Keratinocyte (primary cell): ENCODE measurements around the gene CD74. TPM values are rescaled to one million over a fixed set of nuclear protein-coding genes. Genes with fewer than 3 reads are reported as not detected.
A peak's percentile ranks its signal among the peaks of the same experiment; 100 is the strongest.

Experiments
- DNase-seq: peaks from one replicate; pipeline ENCODE4 v3.0.0-alpha.2; 2011; ENCODE audit warnings: low read depth, missing footprints, low spot score
- FAIRE-seq: peaks from 2 replicates; lab custom pipeline; 2011; peaks lifted over from hg19 to GRCh38; lab: Jason Lieb, UNC
- H2AFZ ChIP-seq: 2 replicates; pipeline ENCODE4 v1.6.0; 2012; ENCODE audit warnings: low read length, control low read depth, inconsistent platforms; ENCODE audit not compliant: control insufficient read depth
- H3K27ac ChIP-seq: 2 replicates; pipeline ENCODE4 v1.5.1; 2011; ENCODE audit warnings: low read length; ENCODE audit not compliant: control insufficient read depth, insufficient read depth
- H3K27me3 ChIP-seq: 3 replicates; pipeline ENCODE4 v1.6.0; 2011; ENCODE audit warnings: low read length; ENCODE audit not compliant: control insufficient read depth, insufficient read depth; ENCODE audit errors: extremely low read depth
- H3K36me3 ChIP-seq, 2 experiments: 2 replicates in 1 of 2; 3 replicates in 1 of 2; pipeline ENCODE4 v1.5.1; 2011; ENCODE audit warnings: low read length in 2 of 2, mild to moderate bottlenecking in 1 of 2; ENCODE audit not compliant: control insufficient read depth in 2 of 2, insufficient read depth in 2 of 2; ENCODE audit errors: extremely low read depth in 1 of 2
- H3K4me1 ChIP-seq: 3 replicates; pipeline ENCODE4 v1.5.1; 2011; ENCODE audit warnings: low read length; ENCODE audit not compliant: control insufficient read depth, insufficient read depth; ENCODE audit errors: extremely low read depth
- H3K4me2 ChIP-seq: 3 replicates; pipeline ENCODE4 v1.6.0; 2011; ENCODE audit warnings: low read depth, low read length; ENCODE audit not compliant: control insufficient read depth, insufficient read depth; ENCODE audit errors: extremely low read depth
- H3K4me3 ChIP-seq, 3 experiments: fragments of 200-600 bp in 1 of 3; sonication (generic) in 1 of 3; 2 replicates in 2 of 3; 3 replicates in 1 of 3; pipeline ENCODE4 v1.5.1; 2011 to 2016; ENCODE audit warnings: low read length in 3 of 3, mild to moderate bottlenecking in 3 of 3, control low read depth in 2 of 3, inconsistent platforms in 1 of 3, low read depth in 1 of 3, mixed read lengths in 1 of 3, mixed run types in 1 of 3, moderate library complexity in 1 of 3; ENCODE audit not compliant: control insufficient read depth in 2 of 3, insufficient read depth in 2 of 3; ENCODE audit errors: extremely low read depth in 1 of 3
- H3K79me2 ChIP-seq: 2 replicates; pipeline ENCODE4 v1.6.0; 2012; ENCODE audit warnings: low read length; ENCODE audit not compliant: control insufficient read depth, insufficient read depth
- H3K9ac ChIP-seq: 3 replicates; pipeline ENCODE4 v1.6.0; 2011; ENCODE audit warnings: low read length; ENCODE audit not compliant: control insufficient read depth, insufficient read depth; ENCODE audit errors: extremely low read depth
- H3K9me1 ChIP-seq: 3 replicates; pipeline ENCODE4 v1.6.0; 2011; ENCODE audit warnings: low read length; ENCODE audit not compliant: control insufficient read depth, insufficient read depth; ENCODE audit errors: extremely low read depth
- H3K9me3 ChIP-seq: 2 replicates; pipeline ENCODE4 v1.5.1; 2012; ENCODE audit warnings: low read depth, low read length; ENCODE audit not compliant: control insufficient read depth
- H4K20me1 ChIP-seq: 3 replicates; pipeline ENCODE4 v1.6.0; 2011; ENCODE audit warnings: low read length; ENCODE audit not compliant: control insufficient read depth, insufficient read depth; ENCODE audit errors: extremely low read depth
- EZH2 ChIP-seq: IDR thresholded peaks from one replicate; pipeline ENCODE4 v1.6.1; 2012; ENCODE audit warnings: inconsistent platforms, mild to moderate bottlenecking, low read length, moderate library complexity
- dilution Hi-C: fragments of 300-500 bp; cut with MboI; formaldehyde crosslinking; loops from one replicate; pipeline ENCODE4 v1.7.0; 2020; ENCODE audit warnings: low sequenced_read_pairs; ENCODE audit not compliant: extremely low pct_ligation_motif_present
- polyA plus RNA-seq, 5 experiments: library from polyadenylated mRNA; depleted of rRNA in 3 of 5; stranded (reverse) in 3 of 5; stranded (forward) in 1 of 5; unstranded in 1 of 5; fragments of >200 nt; gene quantifications; 1 replicate in 1 of 5; 2 replicates in 3 of 5; 3 replicates in 1 of 5; pipeline versions ENCODE4 v1.2.1 to v1.2.3, GENCODE V29; 2011 to 2012; ENCODE audit warnings: missing spikeins in 2 of 5, low read depth in 1 of 5, low replicate concordance in 1 of 5
- TF ChIP-seq, protein P1 (sequence below), 3 experiments: IDR thresholded peaks in 1 of 3; conservative IDR thresholded peaks in 1 of 3; optimal IDR thresholded peaks in 1 of 3; 2 replicates in 2 of 3; 3 replicates in 1 of 3; pipeline versions ENCODE3 to v1.5.1; 2011; ENCODE audit warnings: low read length in 3 of 3, mild to moderate bottlenecking in 3 of 3, moderate library complexity in 2 of 3, control low read depth in 1 of 3, inconsistent platforms in 1 of 3; ENCODE audit not compliant: insufficient read depth in 2 of 3; ENCODE audit errors: extremely low read depth in 1 of 3

CD74 gene
- polyA plus RNA-seq, 1 donor (not counting 4 experiments of a cell fraction or from before 2014, with no cell fraction given), result 0.71 TPM

DNA sequence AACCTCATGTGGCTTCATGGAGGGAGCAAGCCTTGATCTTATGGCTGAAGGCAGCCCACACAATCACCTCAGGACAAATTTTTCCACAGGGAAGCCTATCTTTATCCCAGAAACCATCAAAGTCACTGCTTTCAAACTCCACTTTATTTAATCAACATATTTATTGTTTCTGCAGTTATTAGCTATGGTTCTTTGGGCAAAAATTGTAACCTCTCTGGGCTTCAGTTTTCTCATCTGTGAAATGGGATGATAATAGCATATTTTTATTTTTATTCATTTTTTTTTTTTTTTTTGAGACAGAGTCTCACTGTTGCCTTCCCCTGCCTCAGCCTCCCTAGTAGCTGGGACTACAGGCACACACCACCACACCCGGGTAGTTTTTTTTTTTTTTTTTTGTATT is 38.9 kb upstream of the CD74 start:
- H3K4me3 ChIP-seq, result no peak overlapping the region
- peaks cover 29% of the 10 kb centered on the region for H3K79me2 ChIP-seq
- DNase-seq (no peak), FAIRE-seq (no peak)
- H3K27ac ChIP-seq, result no peak overlapping the region
- no peaks in the 10 kb centered on the region for H3K9me1 ChIP-seq
- peaks cover 17 to 22% of the 10 kb centered on the region in 2 experiments for H3K36me3 ChIP-seq
- TF ChIP-seq, protein P1, sequence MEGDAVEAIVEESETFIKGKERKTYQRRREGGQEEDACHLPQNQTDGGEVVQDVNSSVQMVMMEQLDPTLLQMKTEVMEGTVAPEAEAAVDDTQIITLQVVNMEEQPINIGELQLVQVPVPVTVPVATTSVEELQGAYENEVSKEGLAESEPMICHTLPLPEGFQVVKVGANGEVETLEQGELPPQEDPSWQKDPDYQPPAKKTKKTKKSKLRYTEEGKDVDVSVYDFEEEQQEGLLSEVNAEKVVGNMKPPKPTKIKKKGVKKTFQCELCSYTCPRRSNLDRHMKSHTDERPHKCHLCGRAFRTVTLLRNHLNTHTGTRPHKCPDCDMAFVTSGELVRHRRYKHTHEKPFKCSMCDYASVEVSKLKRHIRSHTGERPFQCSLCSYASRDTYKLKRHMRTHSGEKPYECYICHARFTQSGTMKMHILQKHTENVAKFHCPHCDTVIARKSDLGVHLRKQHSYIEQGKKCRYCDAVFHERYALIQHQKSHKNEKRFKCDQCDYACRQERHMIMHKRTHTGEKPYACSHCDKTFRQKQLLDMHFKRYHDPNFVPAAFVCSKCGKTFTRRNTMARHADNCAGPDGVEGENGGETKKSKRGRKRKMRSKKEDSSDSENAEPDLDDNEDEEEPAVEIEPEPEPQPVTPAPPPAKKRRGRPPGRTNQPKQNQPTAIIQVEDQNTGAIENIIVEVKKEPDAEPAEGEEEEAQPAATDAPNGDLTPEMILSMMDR (optimal IDR thresholded peaks at IDR 0.05 in 1 of 3, IDR thresholded peaks at IDR 0.05 in 1 of 3, conservative IDR thresholded peaks at IDR 0.05 in 1 of 3; ENCODE audit: extremely low read depth in 1 of 3, insufficient read depth in 2 of 3, low read length in 3 of 3), result no peak
- TF ChIP-seq EZH2, result no peak
- H3K4me1 ChIP-seq, result peaks cover 12% of the 10 kb centered on the region
- no peaks in the 10 kb centered on the region for H3K9me3 ChIP-seq
- H3K9ac ChIP-seq, result no peak overlapping the region
- no peak overlapping the region for H3K4me2 ChIP-seq
- dilution Hi-C loops, result no loop called here
- no peaks in the 10 kb centered on the region for H3K27me3 ChIP-seq
- H2AFZ ChIP-seq, result no peak overlapping the region
- H4K20me1 ChIP-seq, result peaks cover 17% of the 10 kb centered on the region

DNA sequence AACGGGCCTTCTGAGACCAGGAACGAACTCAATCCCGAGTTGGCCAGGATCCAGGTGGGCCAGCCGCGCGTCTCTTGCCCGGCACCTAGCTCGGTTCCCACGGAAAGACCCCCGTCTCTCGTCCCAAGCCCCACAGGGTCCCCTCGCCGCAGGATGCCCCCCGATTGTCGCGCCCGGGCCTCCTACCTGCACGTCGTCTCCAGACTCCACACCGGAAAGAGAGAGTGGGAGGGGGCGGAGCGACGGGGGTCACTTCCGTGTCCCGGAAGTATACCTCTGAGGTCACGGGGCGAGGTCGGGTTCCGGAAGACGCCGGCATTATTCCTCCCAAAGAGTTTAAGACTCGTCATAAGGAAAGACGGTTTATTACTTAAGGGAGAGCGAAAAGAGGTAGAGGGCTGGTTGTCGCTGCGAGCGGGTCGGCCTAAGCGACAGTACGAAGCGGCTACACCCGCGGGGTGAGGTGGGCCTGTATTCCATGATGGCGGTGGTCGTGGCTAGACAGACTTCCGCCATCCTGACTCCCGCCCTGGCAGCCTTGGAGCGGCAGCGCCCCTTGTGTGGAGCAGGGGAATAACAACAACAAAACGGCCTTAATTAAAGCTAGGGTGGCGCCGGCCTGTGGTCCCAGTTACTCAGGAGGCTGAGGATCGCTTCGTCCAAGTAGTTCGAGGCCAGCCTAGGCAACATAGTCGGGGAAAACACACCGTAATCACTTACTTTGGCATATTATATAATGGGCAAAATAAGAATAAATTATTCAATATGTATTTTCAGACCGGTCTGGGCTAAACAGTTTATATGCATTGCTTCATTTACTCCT is 37.0 kb upstream of the CD74 start, which contains the start of gene RPS14:
TSS of gene RPS14 (minus strand) at position 223 of the 823 bp plus-strand sequence. CDS start 2,006 bp downstream, outside the sequence.
- peak; percentile 89 for DNase-seq
- Histone ChIP-seq H3K4me1 (peaks cover 12% of the 10 kb centered on the region), H2AFZ (peak within 1 kb of the TSS; percentile 94), H3K27ac (peak within 1 kb of the TSS; percentile 98), H4K20me1 (peaks cover 31% of the 10 kb centered on the region), H3K79me2 (peaks cover 42% of the 10 kb centered on the region), H3K36me3 (peaks cover 33 to 37% of the 10 kb centered on the region in 2 experiments), H3K9ac (peak within 1 kb of the TSS; percentile 99), H3K27me3 (no peaks in the 10 kb centered on the region), H3K9me3 (no peaks in the 10 kb centered on the region), H3K4me3 (peak within 1 kb of the TSS; percentile 72 to 95 (median 85)), H3K9me1 (no peaks in the 10 kb centered on the region), H3K4me2 (peak within 1 kb of the TSS; percentile 81)
- dilution Hi-C loops, result no loop called here
- FAIRE-seq, result no peak
- TF ChIP-seq, protein P1 (optimal IDR thresholded peaks at IDR 0.05 in 1 of 3, IDR thresholded peaks at IDR 0.05 in 1 of 3, conservative IDR thresholded peaks at IDR 0.05 in 1 of 3; ENCODE audit: extremely low read depth in 1 of 3, insufficient read depth in 2 of 3, low read length in 3 of 3), result peak; percentile 88 to 91 (median 90)
- no peak for TF ChIP-seq EZH2
